IPS DF 4.7 (cell line): Measurements from ENCODE around the gene GYPC.

Experiments
- DNase-seq: peaks from one replicate; pipeline ENCODE4 v3.0.0-alpha.2; 2013; ENCODE audit warnings: low spot score; ENCODE audit errors: extremely low read depth

GYPC gene

DNA sequence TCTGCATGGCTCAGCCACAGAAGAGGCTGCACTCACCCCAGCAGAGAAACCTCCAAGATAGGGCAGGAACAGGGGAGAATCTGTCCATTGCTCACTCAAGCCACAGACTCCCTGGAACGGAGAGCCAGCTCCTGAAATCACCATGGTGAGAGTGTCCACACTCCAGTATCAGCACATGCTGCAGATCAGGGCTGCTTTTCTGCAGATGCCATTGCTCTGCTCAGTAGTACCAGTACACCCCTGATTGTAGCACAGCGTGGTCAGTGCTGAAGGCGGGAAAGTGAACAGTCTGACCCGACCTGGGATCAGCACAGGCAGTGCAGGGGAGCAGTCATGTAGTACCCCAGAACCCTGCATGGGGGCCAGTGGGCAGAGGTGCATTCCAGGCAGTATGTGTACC lies 73.9 kb downstream of the GYPC start:
- DNase-seq, result no peak

DNA sequence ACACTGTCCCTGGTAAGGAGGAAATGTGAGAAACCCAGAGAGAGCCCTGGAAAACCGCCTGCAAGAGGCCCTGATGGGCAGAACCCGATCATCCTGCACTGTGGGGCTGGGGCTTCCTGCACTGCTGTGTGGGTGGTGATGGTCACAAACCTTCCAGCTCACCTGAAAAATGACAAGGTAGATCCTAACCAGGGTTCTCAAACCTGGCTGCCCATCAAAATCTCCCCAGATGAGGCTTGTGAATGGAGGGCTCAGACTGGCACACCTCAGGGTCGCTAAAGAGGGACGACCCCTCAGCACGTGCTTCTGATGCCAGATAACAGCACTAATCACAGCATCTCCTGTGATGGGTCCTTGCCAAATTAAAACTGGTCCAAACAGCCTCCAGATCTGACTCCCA lies 74.7 kb downstream of the GYPC start:
- no peak for DNase-seq

DNA sequence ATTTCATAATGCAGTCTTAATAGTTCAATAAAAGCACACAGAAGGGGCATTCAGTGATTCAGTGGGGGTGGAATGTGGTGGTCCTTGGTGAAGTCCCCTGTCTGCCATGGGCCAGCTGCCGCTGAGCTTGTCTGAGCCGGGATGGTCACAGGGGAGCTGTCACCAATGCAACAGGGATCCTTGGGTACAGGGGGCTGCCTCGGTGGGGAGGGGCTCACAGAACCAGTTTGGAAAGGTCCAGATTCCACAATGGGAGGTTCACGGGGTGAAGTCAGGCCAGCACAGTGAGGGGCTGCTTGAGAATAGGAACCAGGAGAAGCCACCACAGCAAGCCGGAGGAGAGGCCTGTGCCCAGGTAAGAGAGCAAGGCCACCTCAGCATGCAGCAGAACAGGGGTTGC lies 75.4 kb downstream of the GYPC start:
- no peak for DNase-seq

DNA sequence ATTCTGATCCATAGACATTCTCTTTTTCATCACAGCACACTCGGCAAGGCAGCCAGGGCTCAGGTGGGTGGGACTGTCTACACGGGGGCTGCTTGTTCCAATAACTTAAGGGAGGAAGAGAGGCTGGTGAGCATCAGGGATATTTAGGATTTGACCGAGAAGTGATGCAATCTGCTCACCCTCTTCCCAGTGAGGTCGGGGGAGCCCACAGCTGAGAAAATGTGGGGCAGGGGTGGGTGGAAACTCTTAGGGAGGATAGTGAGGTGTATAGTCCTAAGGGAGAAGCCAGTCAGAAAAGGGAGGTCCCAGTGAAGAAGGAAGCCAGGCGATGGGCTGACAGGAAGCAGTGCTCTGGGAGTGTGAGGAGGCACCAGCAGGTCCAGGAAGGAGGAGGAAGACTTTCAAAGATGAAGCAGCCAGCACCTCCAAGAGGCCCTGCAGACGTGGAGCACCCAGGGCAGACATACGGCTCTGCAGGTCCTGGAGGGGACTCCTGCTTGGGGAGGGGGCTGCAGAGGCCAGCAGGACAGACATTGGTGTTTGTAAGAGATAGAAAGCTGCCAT lies 76.8 kb downstream of the GYPC start:
- DNase-seq, result no peak

DNA sequence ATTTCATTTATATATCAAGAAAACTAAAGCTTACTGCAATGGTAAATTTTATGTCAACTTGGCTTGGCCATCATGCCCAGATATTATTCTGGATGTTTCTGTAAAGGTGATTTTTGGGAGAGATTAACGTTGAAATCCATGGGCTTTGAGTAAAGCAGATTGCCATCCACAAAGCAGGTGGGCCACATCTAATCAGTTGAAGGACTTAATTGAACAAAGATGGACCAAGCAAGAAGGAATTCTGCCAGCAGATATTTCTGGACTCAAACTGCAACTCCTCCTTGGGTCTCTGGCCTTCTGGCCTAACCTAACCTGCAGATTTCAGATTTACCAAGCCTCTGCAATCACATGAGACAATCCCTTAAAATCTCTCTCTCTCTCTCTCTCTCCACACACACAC lies 77.8 kb downstream of the GYPC start:
- no peak for DNase-seq

DNA sequence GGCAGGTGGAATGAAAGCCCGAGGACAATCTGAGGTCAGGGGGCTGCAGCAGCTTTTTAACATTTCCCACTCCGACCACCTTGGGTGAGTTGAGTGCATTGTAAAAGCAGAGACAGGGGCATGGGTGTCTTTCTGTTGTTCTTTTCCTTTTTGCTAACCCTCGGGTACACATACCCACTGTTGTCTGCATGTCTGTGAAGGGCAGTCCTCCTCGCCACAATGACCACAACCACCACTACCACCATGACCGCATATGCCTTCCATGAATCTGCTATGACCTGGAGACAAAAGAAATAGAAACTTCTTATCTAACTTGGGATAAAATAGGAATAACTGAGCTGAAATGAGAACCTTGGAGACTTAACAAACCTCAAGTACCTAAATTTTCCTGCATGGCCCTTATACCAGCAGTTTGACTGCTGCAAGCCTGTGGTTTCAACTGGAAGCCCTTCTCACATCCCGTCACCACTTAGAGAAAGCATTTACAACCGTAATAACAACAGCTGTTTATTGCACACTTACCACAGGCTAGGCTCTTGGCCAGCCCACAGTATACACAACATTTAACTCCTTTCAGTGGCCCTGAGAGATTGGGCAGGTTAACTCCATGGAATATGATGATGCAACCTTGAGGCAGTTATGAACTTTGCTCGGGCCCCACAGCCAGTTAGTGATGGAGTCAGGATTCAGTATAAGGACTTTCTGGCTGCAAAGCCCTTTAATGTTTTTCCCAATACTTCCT lies 80.3 kb downstream of the GYPC start:
- DNase-seq, result no peak

DNA sequence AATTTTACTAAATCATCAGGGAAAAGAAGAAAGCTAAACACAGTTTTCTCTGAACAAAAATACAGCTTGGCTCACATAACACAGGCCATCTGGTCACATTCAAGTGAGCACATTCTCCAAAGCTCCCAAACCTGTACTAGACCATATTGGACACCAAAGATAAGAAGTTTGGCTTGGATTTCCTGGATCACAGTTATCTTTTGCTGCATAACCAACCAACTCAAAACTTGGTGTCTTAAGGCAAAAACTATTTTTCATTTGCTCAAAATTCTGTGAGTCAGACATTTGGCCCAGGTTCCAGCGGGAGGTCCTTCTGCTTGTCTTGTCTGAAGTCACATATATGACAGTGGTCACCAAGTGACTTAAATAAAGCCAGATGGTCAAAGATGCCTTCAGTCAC lies 83.2 kb downstream of the GYPC start:
- DNase-seq, result no peak

DNA sequence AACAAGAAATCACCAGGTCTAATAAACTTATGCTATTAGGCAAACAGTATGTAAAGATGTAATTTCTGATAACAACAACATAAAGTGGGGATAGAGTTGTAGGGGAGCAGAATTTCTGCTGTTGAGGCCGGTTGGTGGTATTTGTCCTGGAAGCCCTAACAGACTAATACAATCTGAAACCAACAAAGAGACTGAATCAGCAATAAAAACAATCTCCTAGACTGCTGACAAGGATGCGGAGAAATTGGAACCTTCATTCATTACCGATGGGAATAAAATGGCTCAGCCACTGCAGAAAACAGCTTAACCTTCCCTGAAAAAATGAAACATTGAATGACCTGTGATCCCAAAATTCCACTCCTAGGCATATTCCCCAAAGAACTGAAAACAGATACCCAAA lies 88.7 kb downstream of the GYPC start:
- DNase-seq, result no peak
